Kidney epithelial cell (primary cell): ENCODE measurements around the gene ZMIZ1. TPM values are rescaled to one million over a fixed set of nuclear protein-coding genes. Genes with fewer than 3 reads are reported as not detected.

Source experiments
- DNase-seq: peaks from one replicate; pipeline ENCODE4 v3.0.0-alpha.2; 2010; ENCODE audit warnings: low read depth
- H3K27me3 ChIP-seq: 2 replicates; pipeline ENCODE4 v1.6.0; 2011; ENCODE audit warnings: low read length; ENCODE audit not compliant: control insufficient read depth, insufficient read depth
- H3K36me3 ChIP-seq: 2 replicates; pipeline ENCODE4 v1.5.1; 2011; ENCODE audit warnings: low read length; ENCODE audit not compliant: control insufficient read depth, insufficient read depth
- H3K4me3 ChIP-seq: 2 replicates; pipeline ENCODE4 v1.5.1; 2011; ENCODE audit warnings: low read depth, mild to moderate bottlenecking, control low read depth, low read length
- CTCF ChIP-seq: IDR thresholded peaks from 2 replicates; pipeline ENCODE4 v1.5.1; 2011; ENCODE audit warnings: mild to moderate bottlenecking, moderate library complexity, low read length, control low read depth, inconsistent platforms; ENCODE audit not compliant: insufficient read depth, poor library complexity, severe bottlenecking
- total RNA-seq: library from RNA; depleted of rRNA; stranded (reverse); fragments of >200 nt; gene quantifications from 2 replicates; pipeline ENCODE4 v1.2.3, GENCODE V29; 2015

Gene ZMIZ1
- total RNA-seq, 1 donor from 2014 or later: 57.5 TPM

- H3K4me3 ChIP-seq: no peak overlapping the region
- TF ChIP-seq CTCF: no peak
- H3K36me3 ChIP-seq: peaks cover 6% of the 10 kb centered on the region
- H3K27me3 ChIP-seq: no peaks in the 10 kb centered on the region
- DNase-seq: no peak
Observed at GRCh38 chr10:79170993-79171392, 102.2 kb downstream of the ZMIZ1 start.

DNA sequence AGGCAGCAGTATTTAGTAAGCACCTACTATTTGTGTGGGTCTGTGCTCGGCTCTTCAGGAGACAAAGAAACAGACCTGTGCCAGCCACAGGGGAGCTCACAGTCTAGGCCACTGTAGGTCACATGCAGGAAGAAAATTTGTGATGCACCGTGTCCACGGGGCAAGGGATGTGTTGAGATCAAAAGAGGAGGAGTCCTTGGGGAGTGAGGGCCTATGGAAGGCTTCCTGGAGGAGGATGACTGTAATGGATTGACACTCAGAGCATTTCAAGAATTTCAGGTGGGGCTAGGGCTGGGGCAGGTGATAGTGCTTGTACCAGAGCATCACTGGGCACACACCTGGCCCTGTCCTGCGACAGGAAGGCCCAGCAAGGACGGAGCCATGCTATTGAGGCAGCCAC lies 102.7 kb downstream of the ZMIZ1 start:
- Histone ChIP-seq H3K36me3 (peaks cover 6% of the 10 kb centered on the region), H3K4me3 (no peak overlapping the region), H3K27me3 (no peaks in the 10 kb centered on the region)
- no peak for DNase-seq
- no peak for TF ChIP-seq CTCF

GRCh38 chr10:79172881-79173280 lies 104.1 kb downstream of the ZMIZ1 start:
- Histone ChIP-seq H3K27me3 (no peaks in the 10 kb centered on the region), H3K36me3 (peaks cover 7% of the 10 kb centered on the region), H3K4me3 (no peak overlapping the region)
- no peak for TF ChIP-seq CTCF
- no peak for DNase-seq

DNA sequence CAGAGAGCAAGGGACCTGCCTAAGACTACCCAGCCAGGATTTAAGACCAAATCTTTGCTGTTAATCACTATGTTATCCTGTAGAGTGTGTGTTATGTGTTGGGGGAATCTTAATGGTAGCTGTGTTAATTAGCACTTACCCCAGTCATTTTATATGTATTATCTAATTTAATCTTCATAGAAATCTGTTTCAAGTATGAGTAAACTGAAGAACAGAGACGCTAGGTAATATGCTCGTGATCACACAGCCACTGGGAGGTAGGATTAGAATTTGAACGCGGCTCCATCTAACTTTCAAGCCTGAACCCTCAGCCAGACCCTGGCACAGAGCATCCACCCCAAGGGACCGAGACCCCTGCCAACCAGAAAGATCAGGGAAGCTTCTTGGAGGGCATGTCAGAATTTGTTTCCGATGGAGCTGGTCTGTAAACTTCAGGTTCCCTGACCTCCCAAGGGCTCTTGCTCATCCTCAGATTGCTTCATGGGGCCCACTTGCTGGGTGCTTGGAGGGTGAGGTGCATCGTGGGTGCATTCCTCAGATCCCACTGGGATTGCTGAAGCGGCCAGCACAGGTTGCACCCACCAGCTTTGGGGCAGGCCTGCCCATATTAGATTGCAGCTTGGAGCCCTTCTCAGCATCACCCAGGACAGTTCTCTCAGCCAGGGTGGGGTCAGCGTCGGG lies 105.0 kb downstream of the ZMIZ1 start:
- peaks cover 7% of the 10 kb centered on the region for H3K36me3 ChIP-seq
- no peak overlapping the region for H3K4me3 ChIP-seq
- TF ChIP-seq CTCF: no peak
- no peaks in the 10 kb centered on the region for H3K27me3 ChIP-seq
- no peak for DNase-seq

GRCh38 chr10:79176052-79176501 lies 107.3 kb downstream of the ZMIZ1 start:
- TF ChIP-seq CTCF: no peak
- DNase-seq: no peak

More at GRCh38 chr10:79176052-79176501, 107.3 kb downstream of the ZMIZ1 start:
- peaks cover 3% of the 10 kb centered on the region for H3K36me3 ChIP-seq
- H3K27me3 ChIP-seq: no peaks in the 10 kb centered on the region
- H3K4me3 ChIP-seq: no peak overlapping the region
